ENCODE measurements around the gene MBLAC1.

GRCh38 chr7:100082978-100083377 lies 43.8 kb upstream of the MBLAC1 start:
- TF ChIP-seq CTCF (IDR thresholded peaks at IDR 0.05; ENCODE audit: borderline replicate concordance, extremely low read depth, low read length, poor library complexity, severe bottlenecking) (no peak), EZH2 (IDR thresholded peaks at IDR 0.05; ENCODE audit: borderline replicate concordance, low read depth, low read length, severe bottlenecking) (no peak)

Data from DND-41 (cell line).